Measurements from ENCODE around the gene CFAP46. TPM values are rescaled to one million over a fixed set of nuclear protein-coding genes. Genes with fewer than 3 reads are reported as not detected.
A peak's percentile ranks its signal among the peaks of the same experiment; 100 is the strongest.
"Not testable (repeated sequence)": the region's sequence is repeated elsewhere in the genome, so short reads cannot be mapped to it uniquely, and the experiment has no call there.

The CFAP46 gene
- total RNA-seq, 2 donors from 2014 or later = not detected

DNA sequence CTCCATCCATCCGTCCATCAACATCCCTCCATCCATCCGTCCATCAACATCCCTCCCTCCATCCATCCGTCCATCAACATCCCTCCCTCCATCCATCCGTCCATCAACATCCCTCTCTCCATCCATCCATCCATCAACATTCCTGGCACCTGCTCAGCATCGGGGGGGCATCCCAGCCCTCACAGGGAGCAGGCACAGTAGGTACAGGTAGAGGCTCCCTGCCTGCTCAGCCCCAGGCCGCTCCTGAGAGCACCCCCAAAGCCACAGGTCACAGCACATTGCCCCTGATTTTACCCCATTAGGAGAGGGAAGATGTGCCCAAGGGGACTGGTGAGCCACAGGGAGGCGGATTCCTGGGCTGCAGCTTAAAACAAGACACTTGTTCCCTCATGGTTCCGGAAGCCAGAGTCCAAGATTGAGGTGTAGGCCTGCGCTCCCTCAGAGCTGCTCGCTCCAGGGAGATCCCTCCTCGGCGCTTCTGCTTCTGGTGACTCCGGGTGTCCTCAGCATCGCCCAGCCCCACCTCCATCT is 21.1 kb upstream of the CFAP46 start:
- DNase-seq (no peak), ATAC-seq (no peak)
- no peaks in the 10 kb centered on the region for H3K9me3 ChIP-seq (ENCODE audit: control insufficient read depth, low read length, poor library complexity, severe bottlenecking)
- Mint-ChIP-seq H3K27me3 (peaks cover 8% of the 10 kb centered on the region), H3K36me3 (ENCODE audit: low read depth) (peaks cover 7% of the 10 kb centered on the region), H3K27ac (peak overlapping the region; percentile 90), H3K4me1 (peaks cover 17% of the 10 kb centered on the region), H3K4me3 (peak overlapping the region; percentile 96)

DNA sequence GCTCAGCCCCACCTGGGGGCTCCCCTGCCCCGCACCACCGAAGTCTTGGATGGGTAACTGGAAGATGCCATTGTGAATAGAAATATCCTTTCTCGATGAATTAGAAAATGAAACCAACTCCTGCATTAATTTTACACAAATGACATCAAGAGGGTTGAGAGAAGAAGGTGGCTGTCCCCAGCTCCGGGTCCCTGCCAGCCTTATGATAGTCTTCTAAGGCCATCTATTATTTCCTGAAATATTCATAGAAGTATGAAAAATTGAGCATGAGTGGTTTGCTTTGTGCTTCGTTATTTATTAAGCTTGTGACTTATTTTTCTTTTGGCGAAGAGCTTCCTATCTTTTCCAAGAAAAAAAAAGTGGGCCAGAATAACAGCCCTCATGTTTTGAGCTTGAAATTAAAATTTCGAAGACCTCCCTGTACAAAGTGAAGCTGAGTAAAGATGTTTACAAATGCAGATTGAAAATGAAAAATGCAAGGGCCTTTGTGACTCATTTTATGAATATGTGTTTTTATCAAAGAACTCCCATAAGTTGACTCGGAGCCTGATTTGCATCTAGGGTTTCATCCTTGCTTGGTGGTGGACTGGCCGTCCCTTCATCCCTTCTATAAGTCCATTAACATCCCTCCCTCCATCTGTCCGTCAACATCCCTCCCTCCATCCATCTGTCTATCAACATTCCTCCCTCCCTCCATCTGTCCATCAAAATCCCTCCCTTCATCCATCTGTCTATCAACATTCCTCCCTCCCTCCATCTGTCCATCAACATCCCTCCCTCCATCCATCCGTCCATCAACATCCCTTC is 20.5 kb upstream of the CFAP46 start:
- DNase-seq (no peak), ATAC-seq (peak; percentile 39)
- H3K27me3 Mint-ChIP-seq = peaks cover 8% of the 10 kb centered on the region
- H3K9me3 ChIP-seq (ENCODE audit: control insufficient read depth, low read length, poor library complexity, severe bottlenecking) = no peaks in the 10 kb centered on the region
- H3K27ac Mint-ChIP-seq = peak overlapping the region; percentile 90
- peak overlapping the region; percentile 96 for H3K4me3 Mint-ChIP-seq
- H3K36me3 Mint-ChIP-seq (ENCODE audit: low read depth) = peaks cover 7% of the 10 kb centered on the region
- H3K4me1 Mint-ChIP-seq = peaks cover 17% of the 10 kb centered on the region

- ATAC-seq = peak; percentile 77
- peak in 2 of 3 donors; percentile 27 to 29 for DNase-seq
- peak overlapping the region; percentile 96 for H3K4me3 Mint-ChIP-seq
- peaks cover 17% of the 10 kb centered on the region for H3K4me1 Mint-ChIP-seq
- peaks cover 7% of the 10 kb centered on the region for H3K36me3 Mint-ChIP-seq (ENCODE audit: low read depth)
- no peaks in the 10 kb centered on the region for H3K9me3 ChIP-seq (ENCODE audit: control insufficient read depth, low read length, poor library complexity, severe bottlenecking)
- H3K27me3 Mint-ChIP-seq = peaks cover 8% of the 10 kb centered on the region
- H3K27ac Mint-ChIP-seq = peak overlapping the region; percentile 90
Measured at GRCh38 chr10:132961787-132962622, 19.6 kb upstream of the CFAP46 start.

DNA sequence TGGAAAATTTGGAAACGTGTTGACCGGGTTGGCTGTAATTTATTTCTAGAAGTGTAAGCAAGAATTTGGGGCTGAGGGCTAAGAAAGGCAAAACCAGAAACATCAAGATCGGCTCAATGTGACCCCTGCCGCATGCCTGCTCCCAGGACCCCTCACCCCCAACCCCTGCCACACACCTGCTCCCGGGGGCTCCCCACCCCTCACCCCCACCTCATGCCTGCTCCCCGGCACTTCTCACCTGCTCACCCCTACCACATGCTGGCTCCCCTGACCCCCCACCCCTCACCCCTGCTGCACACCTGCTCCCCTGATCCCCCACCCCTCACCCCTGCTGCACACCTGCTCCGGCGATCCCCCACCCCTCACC is 19.0 kb upstream of the CFAP46 start:
- DNase-seq (no peak), ATAC-seq (no peak)
- H3K9me3 ChIP-seq (ENCODE audit: control insufficient read depth, low read length, poor library complexity, severe bottlenecking) = no peaks in the 10 kb centered on the region
- H3K36me3 Mint-ChIP-seq (ENCODE audit: low read depth) = peaks cover 7% of the 10 kb centered on the region
- peaks cover 8% of the 10 kb centered on the region for H3K27me3 Mint-ChIP-seq
- H3K4me3 Mint-ChIP-seq = peak overlapping the region; percentile 96
- peaks cover 17% of the 10 kb centered on the region for H3K4me1 Mint-ChIP-seq
- H3K27ac Mint-ChIP-seq = peak overlapping the region; percentile 90

GRCh38 chr10:132960631-132961419 is 18.5 kb upstream of the CFAP46 start:
- Mint-ChIP-seq H3K27ac (no peak overlapping the region), H3K4me1 (peaks cover 17% of the 10 kb centered on the region), H3K36me3 (ENCODE audit: low read depth) (peaks cover 7% of the 10 kb centered on the region), H3K27me3 (peaks cover 5% of the 10 kb centered on the region), H3K4me3 (peak overlapping the region; percentile 96)
- DNase-seq (no peak), ATAC-seq (no peak)
- H3K9me3 ChIP-seq (ENCODE audit: control insufficient read depth, low read length, poor library complexity, severe bottlenecking) = no peaks in the 10 kb centered on the region

GRCh38 chr10:132960071-132960472 is 17.7 kb upstream of the CFAP46 start:
- H3K27ac Mint-ChIP-seq = no peak overlapping the region

GRCh38 chr10:132959559-132959961 is 17.2 kb upstream of the CFAP46 start:
- no peaks in the 10 kb centered on the region for H3K9me3 ChIP-seq (ENCODE audit: control insufficient read depth, low read length, poor library complexity, severe bottlenecking)
- DNase-seq (no peak), ATAC-seq (no peak)
- Mint-ChIP-seq H3K4me3 (no peak overlapping the region), H3K27ac (no peak overlapping the region), H3K27me3 (peaks cover 5% of the 10 kb centered on the region), H3K36me3 (ENCODE audit: low read depth) (peaks cover 3% of the 10 kb centered on the region), H3K4me1 (peaks cover 14% of the 10 kb centered on the region)

More at GRCh38 chr10:132960071-132960472, 17.7 kb upstream of the CFAP46 start:
- Mint-ChIP-seq H3K36me3 (ENCODE audit: low read depth) (peaks cover 3% of the 10 kb centered on the region), H3K4me3 (no peak overlapping the region), H3K27me3 (peaks cover under 1% of the 10 kb centered on the region), H3K4me1 (peaks cover 14% of the 10 kb centered on the region)
- ATAC-seq (no peak), DNase-seq (no peak)
- H3K9me3 ChIP-seq (ENCODE audit: control insufficient read depth, low read length, poor library complexity, severe bottlenecking) = no peaks in the 10 kb centered on the region

DNA sequence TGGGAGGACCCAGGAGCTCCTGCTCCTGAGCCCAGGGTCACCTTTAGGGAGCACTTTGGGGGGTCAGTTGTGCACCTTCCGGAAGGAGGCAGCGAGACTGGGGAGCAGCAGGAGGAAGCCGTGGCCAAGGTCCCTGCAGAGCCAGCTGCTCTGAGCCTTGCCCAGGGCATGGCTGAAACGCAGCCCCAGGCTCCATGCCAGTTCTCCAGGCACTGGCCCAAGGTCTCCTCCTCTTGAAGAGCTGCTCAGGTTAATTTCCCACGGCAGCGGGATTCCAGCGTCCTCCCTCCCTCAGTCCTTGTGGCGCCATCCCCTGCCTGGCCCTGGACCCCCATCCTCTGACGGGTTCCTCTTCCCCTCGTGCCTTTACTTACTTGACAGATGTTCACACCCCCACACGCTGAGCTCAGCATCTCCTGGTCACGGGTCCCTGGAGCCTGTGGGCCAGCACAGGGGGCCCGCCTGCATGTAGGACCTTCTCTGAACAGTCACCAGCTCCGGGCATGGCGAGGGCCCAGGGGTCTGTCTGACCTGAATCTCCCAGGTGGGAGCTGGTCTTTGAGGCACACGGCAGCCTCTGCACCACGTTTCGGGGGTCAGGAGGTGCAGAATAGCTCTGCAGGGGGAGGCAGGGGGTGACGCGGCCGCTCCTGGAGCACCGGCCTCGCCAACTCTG is 16.7 kb upstream of the CFAP46 start:
- no peak for DNase-seq
- peaks cover 3% of the 10 kb centered on the region for H3K36me3 Mint-ChIP-seq (ENCODE audit: low read depth)
- no peaks in the 10 kb centered on the region for H3K9me3 ChIP-seq (ENCODE audit: control insufficient read depth, low read length, poor library complexity, severe bottlenecking)
- no peak overlapping the region for H3K4me3 Mint-ChIP-seq
- peaks cover 14% of the 10 kb centered on the region for H3K4me1 Mint-ChIP-seq
- H3K27me3 Mint-ChIP-seq = peaks cover 11% of the 10 kb centered on the region
- ATAC-seq = no peak
- no peak overlapping the region for H3K27ac Mint-ChIP-seq

DNA sequence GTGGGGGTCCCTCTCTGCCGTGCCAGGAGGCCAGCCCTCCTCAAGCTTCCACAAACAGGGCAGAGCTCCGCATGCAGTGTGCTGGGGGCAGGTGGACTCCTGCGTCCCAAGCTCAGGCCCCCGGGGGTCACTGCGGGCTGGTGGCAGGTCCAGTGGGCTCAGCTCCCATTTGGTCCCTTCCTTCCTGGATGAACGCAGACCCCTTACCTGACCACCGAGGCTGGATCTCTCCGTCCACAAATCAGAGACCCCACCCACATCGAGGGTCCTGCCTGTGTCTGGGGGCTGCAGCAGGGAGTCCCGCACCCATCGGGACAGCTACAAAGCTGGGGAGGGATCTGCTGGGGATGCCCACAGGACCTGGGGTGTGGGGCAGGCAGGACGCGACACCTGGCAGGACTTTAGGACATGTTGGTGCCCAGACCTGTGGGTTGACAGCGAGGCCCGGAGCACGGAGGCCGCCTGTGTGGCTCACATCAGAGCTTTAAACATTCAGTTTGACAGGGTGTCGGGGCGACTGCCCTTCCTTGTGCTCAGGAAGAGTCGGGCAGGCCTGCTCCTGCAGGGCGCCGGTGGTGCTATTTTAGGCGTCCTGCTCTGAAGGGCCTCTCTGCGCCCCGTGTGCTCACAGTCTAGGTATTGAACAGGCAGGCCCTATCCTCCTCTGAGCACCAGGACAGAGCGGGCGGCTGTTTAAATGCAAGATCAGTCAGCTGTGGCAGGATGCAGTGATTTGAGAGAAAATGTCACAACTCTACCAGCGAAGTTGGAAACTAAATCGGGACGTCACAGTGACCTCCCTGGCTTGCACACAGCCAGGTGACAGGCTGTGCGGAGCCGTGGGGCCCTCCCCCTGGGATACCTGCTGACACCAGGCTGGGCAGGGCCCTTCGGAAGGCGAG is 15.9 kb upstream of the CFAP46 start:
- ATAC-seq = no peak
- peaks cover 11% of the 10 kb centered on the region for H3K4me1 Mint-ChIP-seq

DNA sequence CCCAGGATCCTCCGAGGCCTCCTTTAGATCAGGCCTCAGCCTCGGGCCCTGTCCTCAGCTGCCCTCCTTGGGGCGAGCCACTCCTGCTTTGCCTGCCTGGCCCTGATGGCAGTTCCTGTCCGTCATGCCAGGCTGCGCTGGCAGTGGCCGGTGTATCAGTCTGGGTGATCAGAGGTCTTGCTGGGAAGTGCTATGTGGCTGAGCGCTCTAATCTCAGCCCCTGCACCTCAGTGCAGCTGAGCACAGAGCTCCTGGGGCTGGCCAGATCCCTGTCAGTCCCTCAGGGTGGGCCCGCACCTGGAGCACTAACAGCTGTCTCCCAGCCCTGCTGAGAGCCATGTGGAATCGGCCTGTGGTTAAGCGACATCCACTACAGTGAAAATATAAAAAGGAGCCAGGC is 14.8 kb upstream of the CFAP46 start:
- H3K27ac Mint-ChIP-seq = no peak overlapping the region
- no peaks in the 10 kb centered on the region for H3K4me1 Mint-ChIP-seq
- H3K9me3 ChIP-seq (ENCODE audit: control insufficient read depth, low read length, poor library complexity, severe bottlenecking) = no peaks in the 10 kb centered on the region
- no peak for DNase-seq
- no peaks in the 10 kb centered on the region for H3K36me3 Mint-ChIP-seq (ENCODE audit: low read depth)
- no peak for ATAC-seq
- H3K4me3 Mint-ChIP-seq = no peak overlapping the region
- peaks cover 23% of the 10 kb centered on the region for H3K27me3 Mint-ChIP-seq

More for the DNA sequence above, 15.9 kb upstream of the CFAP46 start:
- Mint-ChIP-seq H3K27ac (no peak overlapping the region), H3K4me3 (no peak overlapping the region), H3K27me3 (peaks cover 14% of the 10 kb centered on the region), H3K36me3 (ENCODE audit: low read depth) (peaks cover 2% of the 10 kb centered on the region)
- H3K9me3 ChIP-seq (ENCODE audit: control insufficient read depth, low read length, poor library complexity, severe bottlenecking) = no peaks in the 10 kb centered on the region
- no peak for DNase-seq

DNA sequence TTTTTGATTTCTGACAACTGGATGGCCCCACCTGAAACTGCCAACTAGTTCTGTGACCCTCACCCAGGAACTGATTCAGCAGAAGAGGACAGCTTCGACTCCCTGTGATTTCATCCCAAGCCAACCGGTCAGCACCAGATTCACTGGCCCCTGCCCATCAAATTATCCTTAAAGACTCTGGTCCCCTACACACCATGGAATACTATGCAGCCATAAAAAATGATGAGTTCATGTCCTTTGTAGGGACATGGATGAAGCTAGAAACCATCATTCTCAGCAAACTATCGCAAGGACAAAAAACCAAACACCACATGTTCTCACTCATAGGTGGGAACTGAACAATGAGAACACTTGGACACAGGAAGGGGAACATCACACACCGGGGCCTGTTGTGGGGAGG is 13.9 kb upstream of the CFAP46 start:
- H3K4me1 Mint-ChIP-seq; H3K9me3 ChIP-seq (ENCODE audit: control insufficient read depth, low read length, poor library complexity, severe bottlenecking); H3K27ac Mint-ChIP-seq; DNase-seq; H3K36me3 Mint-ChIP-seq (ENCODE audit: low read depth); H3K4me3 Mint-ChIP-seq; ATAC-seq: not testable (repeated sequence)
- peaks cover 32% of the 10 kb centered on the region for H3K27me3 Mint-ChIP-seq

Data from T-helper 17 cell (primary cell).